Left colon (tissue), 2 donors: ENCODE data around the gene IRF9. TPM values are rescaled to one million over a fixed set of nuclear protein-coding genes. Genes with fewer than 3 reads are reported as not detected.

Source experiments
- ATAC-seq: fragments of 200-7000 bp; cut with Tn5 transposase; one replicate; pipeline ENCODE4 v1.9.1; 2020; ENCODE audit warnings: mild to moderate bottlenecking, moderate library complexity
- DNase-seq, 2 donors: peaks; one replicate each; pipeline ENCODE4 v3.0.0-alpha.2; 2020
- intact Hi-C, 2 donors: fragments of 100-400 bp; cut with DNase I in 1 of 2; cut with micrococcal nuclease in 1 of 2; formaldehyde crosslinking; loops; one replicate each; pipeline versions ENCODE4 v1.11.2 to v1.14.0; 2022; cut with DNase I, micrococcal nuclease
- long read RNA-seq: library from polyadenylated mRNA; unstranded; transcript quantifications from one replicate; pipeline ENCODE4 v2.0.0, GENCODE V29; 2021
- total RNA-seq, 2 donors: library from RNA; stranded (reverse); fragmentation: NEBNext Ultra II Directional; extraction: Animal tissue kit (Norgen Biotek cat#: 25700); gene quantifications; one replicate each; pipeline ENCODE4 v1.2.1, GENCODE V29; 2021
- donor health status: DM: no; HTN: no; CAD: no.
- donor health status: DM: yes; HTN: yes; CAD: no.

The IRF9 gene
- total RNA-seq = 100 to 1,000 TPM in 1 of 2 donors, 10 to 100 TPM in 1; 53.7 to 105 TPM
- long read RNA-seq, transcript IRF9-202 (9 exons, 1,838 nt) = major isoform, 43 of 91 reads
- long read RNA-seq, partial matches to known transcripts = 11 of 91 reads
- long read RNA-seq, other reads (novel, unspliced or antisense) = 29 of 91 reads

DNA sequence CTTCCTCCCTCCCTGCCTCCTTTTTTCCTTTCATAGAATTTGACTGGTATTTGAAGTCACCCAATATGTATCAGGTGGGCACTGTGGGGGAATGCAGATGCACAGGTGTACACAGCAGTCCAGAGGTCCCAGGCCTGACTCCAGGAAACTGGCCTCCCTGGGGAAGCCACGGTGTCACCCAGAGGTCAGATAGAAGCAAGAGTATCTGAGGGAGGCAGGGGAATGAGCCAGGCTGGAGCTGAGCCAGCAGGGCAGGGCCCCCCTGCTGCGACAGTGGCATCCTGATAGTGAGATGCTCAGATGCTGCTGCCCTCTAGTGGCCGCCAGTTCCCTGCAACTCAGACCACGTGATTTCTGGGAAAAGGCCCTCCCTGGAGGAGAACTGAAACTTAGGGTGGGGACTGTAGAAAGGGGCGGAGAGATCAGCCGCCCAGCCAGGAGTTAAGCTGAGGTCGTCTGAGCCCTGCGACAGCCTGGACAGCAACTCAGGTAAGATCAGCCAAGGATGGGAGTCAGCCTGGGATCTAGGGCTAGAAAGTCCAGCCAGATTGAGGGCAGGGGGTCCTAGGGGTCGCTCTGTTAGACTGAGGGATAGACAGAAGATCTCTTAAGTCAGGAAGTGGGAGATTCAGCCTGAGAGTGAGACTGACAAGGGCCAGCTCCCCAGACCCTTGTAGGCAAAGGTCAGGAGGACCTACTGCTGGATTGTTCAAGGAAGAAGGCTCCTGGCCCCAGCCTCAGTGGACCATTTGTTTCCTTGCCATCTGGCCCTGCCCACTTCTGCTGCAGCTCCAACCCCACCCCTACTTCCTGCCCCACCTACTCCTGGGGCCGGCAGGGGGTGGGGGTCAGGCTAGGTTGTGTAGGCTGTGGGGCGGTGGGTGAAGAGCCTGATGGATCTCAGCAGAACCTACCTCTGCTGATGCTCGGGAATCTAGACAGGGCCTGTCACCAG, at the start of gene IRF9:
TSS of gene IRF9 (plus strand) at position 416 of the 955 bp plus-strand sequence. CDS start 880 bp downstream, outside the sequence.
- ATAC-seq (peak; percentile 94), DNase-seq (peak; percentile 96 to 99)
- intact Hi-C loops = no loop called here

GRCh38 chr14:24113379-24113800, 47.7 kb upstream of the IRF9 start:
- intact Hi-C loops = no loop called here
- ATAC-seq (no peak), DNase-seq (no peak)

- peak; percentile 90 to 94 for DNase-seq
- peak; percentile 67 for ATAC-seq
- intact Hi-C loops = no loop called here
These were observed 47.1 kb upstream of the IRF9 start for GRCh38 chr14:24113801-24114531.

DNA sequence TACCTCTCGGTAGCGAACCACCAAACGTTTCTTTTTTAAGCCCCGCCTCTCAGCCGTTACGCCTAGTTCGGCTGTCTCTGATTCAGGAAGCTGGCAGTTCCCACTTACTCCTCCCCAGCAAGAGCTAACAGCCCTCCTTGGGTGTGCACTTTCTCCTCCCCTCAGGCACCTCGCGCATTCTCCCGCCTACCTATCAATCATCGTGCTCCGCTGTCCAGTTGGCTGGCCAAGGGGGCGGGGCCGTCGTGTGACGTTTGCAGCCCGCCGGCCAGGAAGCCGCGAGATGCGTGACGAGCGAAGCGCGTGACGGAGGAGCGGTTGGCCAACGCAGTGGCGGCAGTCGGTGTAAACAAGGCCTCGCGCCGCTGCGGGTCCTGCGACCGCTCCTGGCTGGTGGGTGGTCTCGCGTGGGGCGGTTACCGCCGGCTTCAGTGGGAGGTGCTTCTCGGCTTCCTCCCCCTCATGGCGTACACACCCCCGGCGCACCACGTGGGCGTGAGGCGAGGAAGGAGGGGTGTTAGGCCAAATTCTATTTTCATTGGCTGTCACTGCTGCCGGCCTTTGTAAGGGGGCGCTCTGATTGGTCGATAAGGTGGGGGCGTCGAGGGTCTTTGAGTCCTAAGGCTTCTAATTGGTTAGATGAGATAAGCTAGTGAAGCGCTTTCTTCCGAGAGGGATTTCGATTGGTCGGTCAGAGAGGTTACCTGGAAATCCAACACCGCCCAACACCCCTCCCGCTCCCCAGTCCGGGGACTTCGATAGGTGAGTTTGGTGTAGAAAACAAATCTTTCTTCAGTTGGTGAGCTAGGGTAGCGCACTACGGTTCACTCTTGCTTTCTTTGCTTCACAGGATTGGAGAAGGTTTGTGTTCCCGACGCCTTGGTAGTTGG, 46.3 kb upstream of the IRF9 start, which contains the start of the genes DCAF11 and NRL:
TSS of gene DCAF11 (plus strand) at position 246 of the 890 bp plus-strand sequence. CDS start 818 bp downstream, outside the sequence.
TSS of gene NRL (minus strand) at position 418 of the 890 bp plus-strand sequence. CDS start 32,101 bp downstream, outside the sequence.
- intact Hi-C loops = no loop called here
- peak; percentile 98 to 100 for DNase-seq
- ATAC-seq = peak; percentile 80

GRCh38 chr14:24115422-24116127, 45.5 kb upstream of the IRF9 start:
- no peak for ATAC-seq
- intact Hi-C loops = no loop called here
- peak in 1 of 2 donors; percentile 31 for DNase-seq

DNA sequence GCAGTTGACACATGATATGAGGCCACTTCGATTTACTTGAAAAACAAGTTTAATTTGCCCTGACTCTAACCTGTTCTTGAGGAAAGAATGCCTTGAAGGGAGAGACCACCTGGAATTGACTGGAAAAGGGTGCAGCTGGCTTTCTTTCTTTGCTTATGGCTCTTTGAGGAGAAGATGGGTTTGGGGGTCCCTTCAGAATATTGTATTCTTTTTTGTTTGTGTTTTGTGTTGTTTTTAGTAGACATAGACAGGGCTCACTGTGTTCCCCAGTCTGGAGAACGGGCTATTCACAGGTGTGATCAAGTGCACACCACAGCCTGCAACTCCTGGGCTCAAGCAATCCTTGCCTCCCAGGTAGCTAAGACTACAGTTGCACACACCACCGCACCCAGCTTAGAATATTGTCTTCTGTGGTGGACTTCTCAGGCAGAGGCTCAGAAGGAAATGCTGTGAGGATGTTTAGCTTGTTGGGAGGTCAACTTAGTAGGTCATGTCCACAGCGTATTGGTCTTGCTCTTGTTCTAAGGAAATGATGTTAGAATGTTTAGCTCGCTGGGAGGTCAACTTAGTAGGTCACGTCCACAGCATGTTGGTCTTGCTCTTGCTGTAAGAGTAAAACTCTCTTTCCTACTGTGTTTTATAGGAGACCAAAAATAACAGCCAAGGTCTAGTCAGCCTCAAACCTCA, 44.8 kb upstream of the IRF9 start:
- DNase-seq = no peak
- intact Hi-C loops = no loop called here
- ATAC-seq = no peak

DNA sequence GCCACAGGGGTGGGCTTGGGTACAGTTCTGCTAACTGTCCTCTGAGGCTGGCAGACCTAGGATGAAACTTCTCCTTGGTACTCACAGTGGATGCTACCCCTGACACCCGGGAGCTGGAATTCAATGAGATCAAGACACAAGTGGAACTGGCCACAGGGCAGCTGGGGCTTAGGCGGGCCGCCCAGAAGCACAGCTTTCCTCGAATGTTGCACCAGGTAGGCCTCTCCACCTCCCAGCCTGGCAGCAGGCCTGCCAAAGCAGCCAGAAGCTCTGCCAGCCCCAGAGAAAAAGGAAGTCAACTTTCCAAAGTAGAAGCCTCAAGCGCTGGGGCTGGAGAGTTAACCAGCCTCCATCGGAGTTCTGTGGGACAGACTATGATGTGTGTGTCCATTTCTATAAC, 43.9 kb upstream of the IRF9 start:
- intact Hi-C loops = no loop called here
- DNase-seq = no peak
- no peak for ATAC-seq

GRCh38 chr14:24119691-24120090, 41.4 kb upstream of the IRF9 start:
- ATAC-seq = no peak
- intact Hi-C loops = no loop called here
- no peak for DNase-seq

DNA sequence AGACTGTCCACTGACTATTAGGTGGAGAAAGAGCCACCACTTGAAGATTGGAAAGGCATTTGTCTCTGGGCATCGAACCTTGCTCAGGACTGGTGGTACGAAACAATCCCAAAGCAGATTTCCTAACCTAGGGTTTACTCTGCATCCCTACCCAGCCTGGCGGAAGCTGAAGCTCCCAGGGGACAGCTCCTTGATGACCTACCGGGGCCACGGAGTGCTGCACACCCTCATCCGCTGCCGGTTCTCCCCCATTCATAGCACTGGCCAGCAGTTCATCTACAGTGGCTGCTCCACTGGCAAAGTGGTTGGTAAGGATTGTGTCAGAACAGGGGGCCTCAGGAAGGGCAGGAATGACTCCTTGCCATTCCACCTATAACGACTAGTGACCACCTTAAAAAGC, 39.9 kb upstream of the IRF9 start:
- ATAC-seq = no peak
- intact Hi-C loops = no loop called here
- no peak for DNase-seq

DNA sequence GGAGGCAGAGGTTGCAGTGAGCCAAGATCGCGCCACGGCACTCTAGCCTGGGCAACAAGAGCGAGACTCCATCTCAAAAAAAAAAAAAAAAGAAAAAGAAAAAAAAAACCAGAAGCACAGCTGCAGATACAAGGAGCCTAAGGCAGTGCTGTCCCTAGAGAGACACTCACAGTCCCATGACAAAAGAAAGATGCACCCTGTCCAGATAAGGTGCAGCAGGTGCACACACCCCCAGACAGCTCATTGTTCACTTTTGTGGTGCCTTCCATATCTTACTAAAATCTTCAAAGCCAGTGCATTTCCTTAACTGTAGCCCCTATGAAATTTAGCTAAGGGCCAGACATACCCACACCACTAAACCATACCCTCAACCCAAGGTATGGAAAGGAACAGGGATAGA, 38.6 kb upstream of the IRF9 start:
- no peak for DNase-seq
- intact Hi-C loops = no loop called here
- no peak for ATAC-seq

GRCh38 chr14:24122898-24123297, 38.2 kb upstream of the IRF9 start:
- no peak for ATAC-seq
- intact Hi-C loops = no loop called here
- DNase-seq = no peak

- ATAC-seq (peak; percentile 21), DNase-seq (no peak)
- intact Hi-C loops = no loop called here
These were observed 37.3 kb upstream of the IRF9 start for GRCh38 chr14:24123424-24124417.

GRCh38 chr14:24126939-24127338, 34.1 kb upstream of the IRF9 start:
- intact Hi-C loops = no loop called here
- DNase-seq (no peak), ATAC-seq (no peak)

GRCh38 chr14:24127673-24128072, 33.4 kb upstream of the IRF9 start:
- intact Hi-C loops = no loop called here
- no peak for ATAC-seq
- DNase-seq = no peak

- DNase-seq (no peak), ATAC-seq (no peak)
- intact Hi-C loops = no loop called here
These were observed 31.6 kb upstream of the IRF9 start for GRCh38 chr14:24129410-24129998.

DNA sequence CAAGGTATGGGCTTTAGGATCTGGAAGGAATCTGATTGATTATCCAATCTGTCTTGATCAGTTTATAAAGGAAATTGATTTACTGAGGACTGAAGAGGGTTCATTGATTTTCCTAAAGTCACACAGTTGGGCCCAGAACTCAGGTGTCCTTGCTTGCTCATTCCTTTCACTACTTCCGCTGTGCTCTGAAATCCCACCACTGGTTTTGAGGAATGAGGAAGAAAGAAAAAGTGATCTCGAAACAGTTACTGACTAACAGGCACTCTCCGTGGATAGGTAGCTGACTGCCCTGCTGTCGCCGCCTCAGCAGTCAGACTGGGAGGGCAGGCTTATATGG, 30.7 kb upstream of the IRF9 start, which contains the start of gene FITM1:
TSS of gene FITM1 (plus strand) at position 280 of the 337 bp plus-strand sequence. CDS start 905 bp downstream, outside the sequence.
- ATAC-seq (no peak), DNase-seq (no peak)
- intact Hi-C loops = no loop called here
